HG03108 (cell line): ENCODE measurements around the gene CCDC63.

Experiments
- ATAC-seq: cut with Tn5 transposase; IDR thresholded peaks from one replicate; pipeline ENCODE4 v1.9.1; 2021; ENCODE audit warnings: moderate library complexity; ENCODE audit not compliant: unreplicated experiment

CCDC63 gene

DNA sequence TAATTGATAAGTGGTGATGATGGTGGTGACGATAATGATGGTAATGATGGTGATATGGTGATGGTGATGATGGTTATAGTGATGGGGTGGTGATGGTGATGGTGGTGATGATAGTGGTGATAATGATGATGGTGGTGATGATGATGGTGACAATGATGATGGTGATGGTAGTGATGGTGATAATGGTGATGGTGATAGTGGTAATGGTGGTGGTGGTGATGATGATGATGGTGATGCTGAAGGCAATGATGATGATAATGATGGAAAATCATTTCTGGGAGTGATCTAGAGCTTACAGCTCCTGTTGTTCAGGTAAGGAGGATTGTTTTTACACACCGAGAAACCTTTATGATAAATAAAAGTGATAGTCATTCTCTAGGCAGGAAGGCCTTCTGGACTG lies 33.9 kb downstream of the CCDC63 start:
- ATAC-seq, result no peak

DNA sequence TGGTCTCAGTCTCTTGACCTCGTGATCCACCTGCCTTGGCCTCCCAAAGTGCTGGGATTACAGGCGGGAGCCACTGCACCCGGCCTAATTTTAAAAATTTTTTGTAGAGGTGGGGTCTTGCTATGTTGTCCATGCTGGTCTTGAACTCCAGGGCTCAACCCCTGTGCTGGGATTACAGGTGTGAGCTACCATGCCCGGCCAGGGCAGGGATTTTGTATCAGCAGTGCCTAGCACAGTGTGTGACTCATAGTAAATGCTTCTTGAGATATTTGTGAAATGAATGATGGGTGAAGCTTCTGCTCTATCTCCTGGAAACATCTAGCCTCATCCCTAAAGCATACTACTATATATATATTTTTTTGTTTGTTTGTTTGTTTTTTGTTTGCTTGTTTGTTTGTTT lies 36.5 kb downstream of the CCDC63 start:
- ATAC-seq, result no peak

DNA sequence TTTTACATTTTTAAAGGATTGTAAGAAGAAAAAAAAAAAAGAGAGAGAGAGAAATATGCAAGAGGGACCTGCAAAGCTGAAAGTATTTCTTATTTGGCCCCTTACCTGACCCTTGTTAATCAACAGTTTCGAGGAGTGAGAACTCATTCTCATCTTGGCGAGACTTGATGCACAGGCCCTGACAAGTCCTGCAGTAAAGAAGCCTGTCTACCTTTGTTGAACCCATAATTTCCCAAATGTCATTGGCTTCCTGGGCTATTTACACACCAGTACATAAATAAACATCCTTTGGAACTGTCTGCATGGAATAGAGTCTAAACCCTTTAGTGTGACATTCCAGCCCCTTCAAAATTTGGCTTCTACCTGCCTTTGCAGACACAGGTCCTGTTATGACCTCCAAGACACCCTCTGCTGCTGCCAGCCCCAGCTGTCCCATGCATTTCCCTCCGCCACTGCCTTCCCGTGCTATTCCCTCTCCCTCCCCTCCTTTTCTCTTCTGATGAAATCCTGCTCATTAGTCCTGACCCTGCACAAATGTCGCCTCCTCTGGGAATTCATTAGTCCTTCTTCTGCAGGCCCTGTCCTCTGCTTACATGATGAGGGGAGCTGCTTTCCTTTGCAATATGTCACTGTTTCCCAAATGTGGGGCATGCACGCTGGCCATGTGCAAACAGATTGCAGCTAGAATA lies 38.5 kb downstream of the CCDC63 start:
- no peak for ATAC-seq

DNA sequence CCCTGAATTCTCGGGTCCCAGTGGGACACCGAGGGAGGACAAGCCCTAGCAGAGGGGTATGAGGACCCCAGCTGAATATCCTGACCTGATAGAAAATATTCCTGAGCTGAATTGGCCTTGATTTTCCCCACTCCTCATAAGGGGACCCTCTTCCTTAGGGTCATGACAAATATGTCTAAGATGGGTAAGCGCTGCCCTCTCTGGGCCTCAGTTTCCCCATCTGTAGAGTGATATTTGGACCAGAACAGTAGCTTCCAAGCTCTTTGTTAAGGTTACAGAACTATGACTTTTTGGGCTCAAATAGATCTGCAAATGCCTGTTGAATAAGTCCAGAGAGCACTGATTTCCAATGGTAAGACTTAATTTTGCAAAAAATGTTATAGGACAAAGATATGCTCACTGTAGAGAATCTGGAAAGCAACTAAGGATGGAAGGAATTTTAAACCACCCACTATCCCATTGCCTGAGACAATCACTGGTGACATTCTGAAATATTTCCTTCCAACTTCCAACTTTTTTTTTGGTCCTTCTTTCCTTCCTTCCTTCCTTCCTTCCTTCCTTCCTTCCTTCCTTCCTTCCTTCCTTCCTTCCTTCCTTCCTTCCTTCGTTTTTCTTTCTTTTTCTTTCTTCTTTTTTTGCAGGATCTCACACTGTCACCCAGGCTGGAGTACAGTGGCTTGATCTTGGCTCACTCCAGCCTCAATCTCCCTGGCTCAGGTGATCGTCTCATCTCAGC lies 41.6 kb downstream of the CCDC63 start:
- no peak for ATAC-seq

DNA sequence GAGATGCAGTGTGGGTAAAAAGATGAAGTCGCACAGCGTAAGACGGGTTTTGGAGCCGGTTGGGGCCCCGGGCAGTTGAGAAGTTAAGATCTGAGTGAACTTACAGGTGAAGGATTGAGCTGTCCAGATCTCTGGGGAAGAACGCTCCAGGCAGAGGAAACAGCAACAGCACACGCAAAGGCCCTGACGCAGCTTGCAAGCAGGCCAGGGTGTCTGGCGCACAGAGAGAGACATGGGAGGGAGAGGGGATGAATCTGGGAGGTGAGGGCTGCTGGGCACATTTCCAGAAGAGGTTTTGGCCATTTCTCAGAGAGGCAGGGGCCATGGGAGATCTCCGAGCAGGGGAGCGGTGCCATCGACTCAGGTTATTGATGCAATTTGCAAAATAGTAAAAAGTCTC lies 42.6 kb downstream of the CCDC63 start:
- no peak for ATAC-seq

DNA sequence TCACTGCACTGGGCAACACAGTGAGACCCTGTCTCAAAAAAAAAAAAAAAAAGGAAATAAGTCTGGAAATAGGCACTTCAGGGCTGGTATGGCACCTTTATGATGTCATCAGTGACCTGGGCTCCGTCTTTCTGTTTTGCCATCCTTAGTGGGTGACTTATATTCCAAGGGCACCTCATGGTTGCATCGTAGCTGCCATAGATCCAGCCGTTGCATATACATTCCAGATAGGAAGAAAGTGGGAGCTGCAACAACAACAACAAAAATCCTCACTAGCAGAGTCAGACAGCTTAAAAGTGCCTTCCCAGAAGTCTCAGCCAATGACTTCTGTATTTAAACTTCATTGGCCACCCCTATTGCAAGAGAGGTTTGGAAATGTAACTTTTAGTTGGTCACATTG lies 47.2 kb downstream of the CCDC63 start:
- no peak for ATAC-seq

DNA sequence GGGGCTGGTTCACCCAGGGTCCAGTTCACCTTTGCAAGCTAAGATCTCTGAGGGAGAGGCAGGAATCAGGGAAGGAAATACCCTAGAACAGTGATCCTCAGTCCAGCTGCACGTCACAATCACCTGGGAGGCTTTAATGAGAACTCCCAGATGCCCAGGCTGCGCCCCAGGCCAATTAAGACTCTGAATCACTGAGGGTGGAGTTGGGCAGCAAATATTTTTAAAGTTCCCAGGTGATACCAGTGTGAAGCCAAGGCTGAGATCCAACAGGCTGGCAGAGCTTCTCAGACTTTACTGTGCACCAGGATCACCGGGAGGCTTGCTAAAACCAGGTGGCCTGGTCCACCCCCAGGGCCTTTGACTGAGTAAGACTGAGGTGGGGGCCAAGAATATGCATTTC lies 49.8 kb downstream of the CCDC63 start:
- ATAC-seq, result no peak

DNA sequence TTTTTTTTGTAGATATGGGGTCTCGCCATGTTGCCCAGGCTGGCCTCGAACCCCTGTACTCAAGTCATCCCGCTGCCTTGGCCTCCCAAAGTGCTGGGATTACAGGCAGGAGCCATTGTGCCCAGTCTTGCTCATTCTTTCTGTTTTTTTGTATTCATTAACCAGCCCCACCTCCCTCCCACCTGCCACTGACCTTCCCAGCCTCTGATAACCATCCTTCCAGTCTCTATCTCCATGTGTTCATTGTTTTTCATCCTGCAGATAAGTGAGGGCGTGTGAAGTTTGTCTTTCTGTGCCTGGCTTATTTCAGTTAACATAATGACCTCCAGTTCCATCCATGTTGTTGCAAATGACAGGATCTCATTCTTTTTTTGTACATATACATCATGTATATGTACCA lies 54.6 kb downstream of the CCDC63 start:
- no peak for ATAC-seq

DNA sequence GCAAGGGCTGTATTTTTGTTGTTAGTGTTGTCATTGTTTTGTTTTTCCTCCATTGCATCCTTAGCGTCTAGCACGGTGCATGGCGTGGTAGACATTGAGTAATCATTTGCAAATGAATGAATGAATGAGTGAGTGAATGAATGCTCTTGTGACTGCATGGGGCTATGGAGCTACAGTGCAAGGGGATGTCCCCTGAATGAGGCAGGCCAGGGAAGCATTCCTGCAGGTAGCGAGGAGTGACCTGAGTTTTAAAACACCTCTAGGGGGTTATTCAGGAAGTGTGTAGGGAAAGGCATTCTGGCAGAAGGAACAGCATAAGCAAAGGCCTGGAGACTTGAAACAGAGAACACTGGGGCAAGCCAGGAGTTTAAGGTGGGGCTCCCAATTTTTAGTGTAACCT lies 56.7 kb downstream of the CCDC63 start:
- no peak for ATAC-seq

DNA sequence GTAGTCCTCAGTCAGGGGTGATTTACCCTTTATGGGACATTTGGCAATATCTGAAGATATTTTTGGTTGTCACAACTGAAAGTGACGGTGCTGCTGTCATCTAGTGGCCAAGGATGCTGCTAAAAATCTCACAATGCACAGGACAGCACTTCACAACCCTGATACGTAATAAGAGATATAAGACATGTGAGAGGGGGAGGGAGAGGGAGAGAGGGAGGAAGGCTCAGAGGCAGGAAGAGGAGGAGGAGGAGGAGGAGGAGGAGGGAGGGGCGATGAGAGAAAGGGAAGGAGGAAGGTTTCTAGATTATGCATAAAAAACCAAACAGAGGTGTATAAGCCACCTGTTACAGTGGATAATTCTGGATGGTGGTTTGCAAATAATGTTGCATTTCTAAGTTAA lies 59.3 kb downstream of the CCDC63 start:
- ATAC-seq, result no peak

DNA sequence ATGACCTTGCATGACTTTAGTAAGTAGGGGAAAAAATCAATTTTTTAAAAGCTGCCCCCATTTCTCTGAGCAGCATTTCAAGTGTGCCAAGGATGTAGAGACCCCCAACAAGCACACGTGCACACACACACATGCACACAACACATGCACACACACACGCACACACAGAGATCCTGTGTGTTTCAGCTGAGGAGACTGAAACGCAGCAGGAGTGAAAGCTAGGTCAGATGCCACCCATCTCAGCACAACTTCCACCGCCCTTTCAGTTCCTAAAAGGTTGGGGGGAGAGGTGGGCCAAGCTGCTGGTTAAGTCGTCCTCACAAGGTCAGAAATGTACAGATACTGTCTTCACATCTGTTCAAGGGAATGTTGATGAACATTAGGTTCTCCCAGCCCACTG lies 59.7 kb downstream of the CCDC63 start:
- no peak for ATAC-seq

DNA sequence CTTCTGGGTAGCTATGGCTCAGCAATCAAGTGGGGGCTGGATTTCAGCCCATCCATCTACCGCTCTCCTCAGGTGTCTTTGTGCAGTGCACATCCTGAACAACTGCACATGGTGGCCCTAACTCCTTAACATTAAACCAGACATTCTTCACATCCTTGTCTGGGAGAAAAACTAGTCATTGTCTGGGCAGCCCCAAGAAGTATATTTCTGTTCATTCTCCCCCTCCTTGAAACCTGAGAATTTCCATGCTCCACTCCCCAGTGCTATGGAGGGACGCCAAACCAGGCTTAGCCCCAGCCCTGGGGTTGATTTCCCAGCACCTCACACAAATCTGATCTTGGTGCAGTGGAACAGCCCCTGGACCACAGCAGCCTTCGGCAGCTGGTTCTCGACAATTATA lies 60.2 kb downstream of the CCDC63 start:
- ATAC-seq, result no peak

DNA sequence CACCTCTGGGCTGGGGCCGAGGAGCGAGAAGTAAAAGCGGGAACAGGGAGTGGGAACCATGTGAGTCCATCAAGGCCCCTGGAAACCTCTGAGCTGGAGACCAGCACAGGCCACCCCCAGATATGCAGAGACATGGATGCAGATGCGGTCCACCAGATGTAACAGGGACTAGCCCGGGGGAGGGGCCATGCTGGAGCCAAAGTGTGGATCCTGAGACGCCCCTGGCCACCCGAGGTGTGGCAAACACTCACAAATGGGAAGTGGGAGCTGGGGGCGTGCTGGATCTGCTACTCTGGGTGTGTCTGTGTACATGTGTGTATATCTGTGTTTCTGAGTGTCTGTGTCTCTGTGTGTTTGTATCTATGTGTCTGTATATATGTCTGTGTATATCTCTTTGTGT lies 60.8 kb downstream of the CCDC63 start:
- ATAC-seq, result no peak

DNA sequence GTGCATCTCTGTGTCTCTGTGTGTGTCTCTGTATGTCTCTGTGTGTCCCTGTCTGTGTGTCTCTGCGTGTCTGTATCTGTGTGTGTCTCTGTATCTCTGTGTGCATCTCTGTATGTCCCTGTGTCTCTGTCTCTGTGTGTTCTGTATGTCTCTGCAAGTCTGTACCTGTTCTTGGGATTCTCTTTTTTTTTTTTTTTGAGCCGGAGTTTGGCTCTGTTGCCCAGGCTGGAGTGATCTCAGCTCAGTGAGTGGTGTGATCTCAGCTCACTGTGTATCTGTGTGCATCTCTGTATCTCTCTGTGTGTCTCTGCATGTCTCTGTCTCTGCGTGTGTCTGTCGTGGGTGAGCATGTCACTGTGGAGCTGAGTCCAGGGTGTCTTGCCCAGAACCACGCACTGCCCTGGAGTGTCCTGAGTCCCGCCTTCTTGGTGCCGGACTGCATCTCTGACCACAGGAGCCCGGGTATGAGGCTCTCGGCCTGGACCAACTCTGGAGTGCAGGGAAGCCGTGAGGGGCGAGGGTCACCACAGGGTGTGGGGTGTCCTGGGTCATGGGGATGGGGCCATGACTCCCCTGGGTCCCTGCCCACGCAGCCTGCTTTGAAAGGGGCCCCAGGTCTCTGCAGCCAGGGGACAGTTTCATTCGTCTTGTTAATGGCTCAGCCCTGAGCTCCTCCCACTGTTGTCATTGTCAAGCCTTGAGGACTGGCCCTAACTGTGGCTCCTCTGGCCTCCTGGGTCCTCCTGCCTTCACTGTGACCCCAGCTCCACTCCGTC lies 61.8 kb downstream of the CCDC63 start:
- ATAC-seq, result no peak

DNA sequence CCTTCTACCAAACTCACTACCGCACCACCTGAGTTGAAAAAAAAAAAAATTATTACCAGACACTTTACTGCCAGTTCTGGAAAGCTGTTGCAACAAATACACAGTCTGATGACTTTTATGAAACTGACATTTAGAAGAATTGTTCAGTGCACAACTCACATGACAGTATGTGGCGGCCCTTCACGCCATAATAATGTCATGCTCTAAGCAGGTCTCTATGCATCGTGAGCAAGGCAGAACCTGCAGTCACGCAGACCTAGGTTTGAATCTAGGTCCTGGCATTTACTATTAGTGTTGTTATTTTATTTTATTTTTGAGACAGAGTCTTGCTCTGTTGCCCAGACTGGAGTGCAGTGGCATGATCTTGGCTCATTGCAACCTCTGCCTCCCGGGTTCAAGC lies 65.5 kb downstream of the CCDC63 start:
- no peak for ATAC-seq

DNA sequence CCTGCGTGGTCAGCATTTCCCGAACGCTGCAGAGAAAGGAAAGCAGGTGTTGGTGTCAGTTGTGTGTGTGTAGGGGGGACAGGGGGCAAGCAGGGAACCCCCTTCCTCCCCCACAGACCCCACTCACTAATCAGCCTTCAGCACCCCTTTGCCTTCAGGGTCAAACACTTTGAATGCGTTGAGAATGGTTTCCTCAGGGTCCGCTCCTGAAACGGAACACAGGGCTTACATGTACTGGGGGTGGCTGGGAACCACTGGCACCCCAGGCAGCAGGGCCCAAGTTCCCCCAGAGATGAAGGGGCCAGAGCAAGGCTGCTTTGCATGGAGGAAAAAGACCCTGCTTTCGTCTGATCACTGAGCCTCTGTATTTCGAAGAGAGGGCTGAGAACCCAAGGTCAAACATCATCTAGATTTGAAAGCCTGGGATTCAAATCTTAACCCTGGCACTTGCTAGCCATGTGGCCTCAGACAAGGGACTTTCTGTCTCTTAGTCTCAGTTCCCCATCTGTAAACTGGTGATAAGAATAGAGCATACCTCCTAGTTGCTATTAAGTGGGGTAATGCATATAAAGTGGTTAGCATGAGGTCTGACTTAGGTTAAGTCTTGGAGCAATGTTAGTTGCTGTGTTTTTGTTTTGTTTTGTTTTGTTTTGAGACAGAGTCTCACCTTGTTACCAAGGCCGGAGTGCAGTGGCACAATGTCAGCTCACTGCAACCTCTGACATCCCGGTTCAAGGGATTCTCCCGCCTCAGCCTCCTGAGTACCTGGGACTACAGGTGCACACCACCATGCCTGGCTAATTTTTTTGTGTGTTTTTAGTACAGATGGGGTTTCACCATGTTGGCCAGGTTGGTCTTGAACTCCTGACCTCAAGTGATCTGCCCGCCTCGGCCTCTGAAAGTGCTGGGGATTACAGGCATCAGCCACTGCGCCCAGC lies 66.6 kb downstream of the CCDC63 start:
- ATAC-seq, result peak; percentile 97

DNA sequence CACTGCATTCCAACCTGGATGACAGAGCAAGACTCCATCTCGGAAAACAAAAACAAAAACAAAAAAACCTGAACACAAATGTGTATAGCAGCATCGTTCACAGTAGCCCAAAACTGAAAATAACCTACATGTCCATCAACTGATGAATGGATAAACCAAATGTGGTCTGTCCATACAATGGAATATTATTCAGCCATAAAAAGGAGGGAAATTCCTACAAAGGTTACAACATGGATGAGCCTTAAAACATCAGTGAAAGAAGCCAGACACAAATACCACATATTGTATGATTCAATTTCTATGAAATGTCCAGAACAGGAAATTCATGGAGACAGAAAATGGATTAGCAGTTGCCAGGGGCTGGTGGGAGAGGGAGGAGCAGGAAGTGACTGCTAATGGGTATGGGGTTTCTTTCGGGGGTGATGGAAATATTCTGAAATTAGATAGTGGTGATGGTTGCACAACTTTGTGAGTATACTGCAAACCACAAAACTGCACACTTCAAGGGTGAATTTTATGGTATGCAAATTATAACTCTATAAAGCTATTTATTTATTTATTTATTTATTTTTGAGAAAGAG lies 69.6 kb downstream of the CCDC63 start:
- ATAC-seq, result no peak

DNA sequence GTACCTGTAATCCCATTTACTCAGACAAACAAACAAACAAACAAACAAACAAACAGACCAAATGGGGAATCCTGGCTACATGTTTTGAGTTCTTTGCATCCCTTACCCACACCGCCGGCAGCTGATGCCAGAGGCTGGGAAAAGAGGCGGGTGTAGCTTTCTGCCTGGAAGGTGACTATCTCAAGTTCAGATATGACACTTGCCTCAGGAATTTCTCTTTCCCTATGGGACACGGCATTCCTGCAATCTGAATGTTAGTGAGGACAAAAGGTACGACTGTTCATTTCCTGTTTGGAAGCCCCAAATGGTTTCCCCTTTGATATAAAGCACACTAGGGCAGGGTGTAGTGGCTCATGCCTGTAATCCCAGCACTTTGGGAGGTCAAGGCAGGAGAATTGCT lies 70.7 kb downstream of the CCDC63 start:
- no peak for ATAC-seq

DNA sequence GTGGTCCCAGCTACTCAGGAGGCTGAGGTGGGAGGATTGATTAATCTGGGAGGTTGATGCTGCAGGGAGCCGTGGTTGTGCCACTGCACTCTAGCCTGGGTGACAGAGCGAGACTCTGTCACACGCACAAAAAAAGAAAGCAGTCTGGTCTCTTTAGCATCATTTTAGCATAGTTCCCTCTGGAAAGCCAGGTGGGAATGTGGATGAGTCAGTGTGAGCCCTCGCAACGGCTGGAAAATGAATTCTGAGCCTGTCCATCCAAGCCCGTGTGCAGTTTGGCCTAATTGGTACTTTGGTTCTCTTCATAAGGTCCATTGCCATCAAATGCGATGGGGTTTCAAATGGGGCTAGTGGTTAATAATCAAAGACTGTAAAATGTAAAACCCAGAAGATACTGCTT lies 71.2 kb downstream of the CCDC63 start:
- ATAC-seq, result no peak

DNA sequence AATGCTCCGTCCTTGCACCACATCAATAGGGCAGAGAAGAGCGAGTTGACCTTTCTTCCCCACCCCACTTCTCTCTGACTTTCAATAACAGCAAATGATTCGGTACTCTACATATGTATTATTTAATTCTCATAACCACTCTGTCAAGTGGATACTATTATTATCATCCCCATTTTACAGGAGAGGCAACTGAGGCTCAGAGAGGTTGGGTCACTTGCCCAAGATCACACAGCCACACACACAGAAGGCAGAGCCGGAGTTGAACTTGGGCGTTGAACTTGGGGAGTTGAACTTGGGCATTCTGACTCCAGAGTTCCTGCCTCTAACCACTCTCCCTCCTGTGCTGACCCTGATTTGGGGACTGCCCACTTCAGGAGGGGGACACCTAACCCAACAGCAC lies 72.9 kb downstream of the CCDC63 start:
- no peak for ATAC-seq
